AG04450 (cell line): ENCODE measurements around the gene SHROOM1. TPM values are rescaled to one million over a fixed set of nuclear protein-coding genes. Genes with fewer than 3 reads are reported as not detected.

Experiments used
- CTCF ChIA-PET: fragments of 300-600, 350-600 bp; formaldehyde crosslinking; extraction: SDS; loops from one replicate; lab custom pipeline; 2022; ENCODE audit warnings: antibody characterized with exemption, inconsistent platforms; lab: Charles Lee
- POLR2A ChIA-PET: fragments of 350-600 bp; formaldehyde crosslinking; extraction: SDS; loops from one replicate; lab custom pipeline; 2021; ENCODE audit warnings: antibody characterized with exemption, inconsistent platforms; lab: Yijun Ruan, JAX
- DNase-seq: peaks from one replicate; pipeline ENCODE4 v3.0.0-alpha.2; 2011; ENCODE audit warnings: low read depth, low spot score
- H3K27ac ChIP-seq: one replicate; pipeline ENCODE4 v1.5.1; 2012; ENCODE audit warnings: low read depth, low read length, control low read depth
- H3K27me3 ChIP-seq: one replicate; pipeline ENCODE4 v1.6.0; 2012; ENCODE audit warnings: low read length; ENCODE audit not compliant: control insufficient read depth, insufficient read depth
- H3K4me3 ChIP-seq: 2 replicates; pipeline ENCODE4 v1.5.1; 2011; ENCODE audit warnings: mild to moderate bottlenecking, low read depth, low read length, control low read depth
- H3K9me3 ChIP-seq: 2 replicates; pipeline ENCODE4 v1.5.1; 2012; ENCODE audit warnings: low read length; ENCODE audit not compliant: control insufficient read depth, insufficient read depth
- CTCF ChIP-seq: IDR thresholded peaks from 2 replicates; pipeline ENCODE4 v1.5.1; 2011; ENCODE audit warnings: low read depth, low read length, control low read depth, inconsistent platforms
- polyA plus RNA-seq: library from polyadenylated mRNA; depleted of rRNA; stranded (reverse); fragments of >200 nt; gene quantifications from 2 replicates; pipeline ENCODE4 v1.2.3, GENCODE V29; 2011

The SHROOM1 gene
- polyA plus RNA-seq, 1 experiment: 4.5 TPM

GRCh38 chr5:132831095-132831860 lies 831 bp upstream of the SHROOM1 start:
- Histone ChIP-seq H3K9me3 (no peaks in the 10 kb centered on the region), H3K4me3 (peak overlapping the region; percentile 70), H3K27ac (no peak overlapping the region), H3K27me3 (no peaks in the 10 kb centered on the region)
- ChIA-PET POLR2A (interaction anchor here (1.3 to 2.6 kb wide), 2 partner anchors 34 to 35 kb away, joined by 7 to 12 read pairs; partner anchors contain the start of genes GDF9 and UQCRQ), CTCF (interaction anchor here (0.7 to 5.9 kb wide), 8 partner anchors 11 to 445 kb away, joined by 4 to 44 read pairs (median 10); no protein-coding TSS in a partner anchor)
- DNase-seq: no peak
- TF ChIP-seq CTCF: no peak

- Histone ChIP-seq H3K9me3 (no peaks in the 10 kb centered on the region), H3K4me3 (peak overlapping the region; percentile 70), H3K27me3 (no peaks in the 10 kb centered on the region), H3K27ac (no peak overlapping the region)
- no peak for DNase-seq
- TF ChIP-seq CTCF: peak; percentile 92
- CTCF ChIA-PET: interaction anchor here (0.5 to 5.9 kb wide), 17 partner anchors 9 to 444 kb away, joined by 3 to 44 read pairs (median 4); no protein-coding TSS in a partner anchor
- POLR2A ChIA-PET: interaction anchor here (2.6 kb wide), 1 partner anchor 37 kb away, joined by 12 read pairs; the partner anchor contains the start of genes GDF9 and UQCRQ
Observed at GRCh38 chr5:132829742-132830435, 558 bp downstream of the SHROOM1 start.

- DNase-seq: no peak
- no peaks in the 10 kb centered on the region for H3K9me3 ChIP-seq
- H3K4me3 ChIP-seq: peak overlapping the region; percentile 70
- ChIA-PET CTCF (interaction anchor here (0.5 to 5.9 kb wide), 21 partner anchors 9 to 443 kb away, joined by 3 to 44 read pairs (median 4); partner anchors contain the start of gene UQCRQ), POLR2A (interaction anchor here (0.5 to 2.6 kb wide), 2 partner anchors 38 to 183 kb away, joined by 8 to 12 read pairs; partner anchors contain the start of genes GDF9 and UQCRQ)
- H3K27ac ChIP-seq: no peak overlapping the region
- no peaks in the 10 kb centered on the region for H3K27me3 ChIP-seq
- no peak for TF ChIP-seq CTCF
Observed at GRCh38 chr5:132828846-132829494, 1.5 kb downstream of the SHROOM1 start.

GRCh38 chr5:132827943-132828673 lies 2.3 kb downstream of the SHROOM1 start:
- DNase-seq: no peak
- no peaks in the 10 kb centered on the region for H3K27me3 ChIP-seq
- CTCF ChIA-PET: interaction anchor here (0.7 to 5.9 kb wide), 10 partner anchors 8 to 389 kb away, joined by 3 to 44 read pairs (median 5); partner anchors contain the start of gene UQCRQ
- no peak for TF ChIP-seq CTCF
- POLR2A ChIA-PET: interaction anchor here (0.5 kb wide), 1 partner anchor 182 kb away, joined by 8 read pairs; no protein-coding TSS in a partner anchor
- no peak overlapping the region for H3K4me3 ChIP-seq
- no peaks in the 10 kb centered on the region for H3K9me3 ChIP-seq
- H3K27ac ChIP-seq: no peak overlapping the region
